Measurements from ENCODE around the gene ROMO1.

- no peak for TF ChIP-seq CTCF (IDR thresholded peaks at IDR 0.05)
- TF ChIP-seq POLR2A (IDR thresholded peaks at IDR 0.05) = no peak
Measured at GRCh38 chr20:35729283-35729807, 30.1 kb downstream of the ROMO1 start.
